OCI-LY1 (cell line): ENCODE data around the gene CDC45.
A peak's percentile ranks its signal among the peaks of the same experiment; 100 is the strongest.

Experiments
- EZH2 ChIP-seq: fragments of 200-600 bp; sonication (generic), shearing (Covaris generic); IDR thresholded peaks from 2 replicates; pipeline ENCODE4 v1.8.0; 2017; ENCODE audit warnings: borderline replicate concordance, mixed run types, mild to moderate bottlenecking, antibody characterized with exemption, low read length, moderate library complexity, mixed read lengths
- TF ChIP-seq, protein P1 (sequence below): fragments of 200-600 bp; sonication (generic), shearing (Covaris generic); IDR thresholded peaks from 2 replicates; pipeline ENCODE4 v1.5.1; 2017; ENCODE audit warnings: mild to moderate bottlenecking, antibody characterized with exemption, low read length, moderate library complexity, mixed read lengths

DNA sequence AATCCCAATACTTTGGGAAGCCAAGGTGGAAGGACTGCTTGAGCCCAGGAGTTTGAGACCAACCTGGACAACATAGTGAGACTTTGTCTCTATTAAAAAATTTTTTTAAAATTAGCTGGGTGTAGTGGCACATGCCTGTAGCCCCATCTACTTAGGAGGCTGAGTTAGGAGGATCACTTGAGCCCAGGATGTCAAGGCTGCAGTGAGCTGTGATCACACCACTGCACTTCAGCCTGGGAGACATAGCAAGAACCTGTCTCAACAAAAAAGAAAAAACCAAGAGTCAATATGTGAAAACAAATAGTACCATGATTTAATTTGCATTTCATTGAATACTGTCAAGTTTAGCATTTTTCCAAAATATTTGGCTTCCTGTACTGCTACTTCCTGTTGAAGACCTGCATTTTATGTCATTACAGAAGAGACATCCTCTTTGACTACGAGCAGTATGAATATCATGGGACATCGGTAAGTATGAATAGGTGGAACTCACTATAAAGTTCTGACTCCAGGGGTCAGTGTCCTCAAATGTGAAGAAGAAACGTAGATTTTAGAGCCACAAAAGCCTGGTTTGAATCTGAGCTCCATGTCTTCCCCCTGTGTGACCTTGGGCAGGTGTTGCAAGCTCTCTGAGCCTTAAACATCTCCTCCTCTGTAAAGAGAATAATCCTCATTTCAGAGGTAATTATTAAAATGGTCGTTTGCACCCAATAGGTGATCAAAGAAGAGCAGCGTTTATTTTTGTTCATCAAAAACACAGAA is 16.0 kb downstream of the CDC45 start:
- TF ChIP-seq, protein P1, sequence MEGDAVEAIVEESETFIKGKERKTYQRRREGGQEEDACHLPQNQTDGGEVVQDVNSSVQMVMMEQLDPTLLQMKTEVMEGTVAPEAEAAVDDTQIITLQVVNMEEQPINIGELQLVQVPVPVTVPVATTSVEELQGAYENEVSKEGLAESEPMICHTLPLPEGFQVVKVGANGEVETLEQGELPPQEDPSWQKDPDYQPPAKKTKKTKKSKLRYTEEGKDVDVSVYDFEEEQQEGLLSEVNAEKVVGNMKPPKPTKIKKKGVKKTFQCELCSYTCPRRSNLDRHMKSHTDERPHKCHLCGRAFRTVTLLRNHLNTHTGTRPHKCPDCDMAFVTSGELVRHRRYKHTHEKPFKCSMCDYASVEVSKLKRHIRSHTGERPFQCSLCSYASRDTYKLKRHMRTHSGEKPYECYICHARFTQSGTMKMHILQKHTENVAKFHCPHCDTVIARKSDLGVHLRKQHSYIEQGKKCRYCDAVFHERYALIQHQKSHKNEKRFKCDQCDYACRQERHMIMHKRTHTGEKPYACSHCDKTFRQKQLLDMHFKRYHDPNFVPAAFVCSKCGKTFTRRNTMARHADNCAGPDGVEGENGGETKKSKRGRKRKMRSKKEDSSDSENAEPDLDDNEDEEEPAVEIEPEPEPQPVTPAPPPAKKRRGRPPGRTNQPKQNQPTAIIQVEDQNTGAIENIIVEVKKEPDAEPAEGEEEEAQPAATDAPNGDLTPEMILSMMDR = peak; percentile 10; the same call in 1 of the 2 replicates
- no peak for TF ChIP-seq EZH2
